Cardiac muscle cell (in vitro differentiated cells and primary cell): ENCODE measurements around the gene EPB41L2. TPM values are rescaled to one million over a fixed set of nuclear protein-coding genes. Genes with fewer than 3 reads are reported as not detected.

Experiments
- DNase-seq, 2 donors: peaks; one replicate each; pipeline versions ENCODE4 v3.0.0 to v3.0.0-alpha.2; 2010 to 2017; ENCODE audit warnings: low read depth in 1 of 2, low spot score in 1 of 2
- H3K27ac ChIP-seq: fragments of 200-600 bp; sonication (generic); 2 replicates; pipeline ENCODE4 v1.5.1; 2016
- H3K27me3 ChIP-seq: fragments of 200-600 bp; sonication (generic); 2 replicates; pipeline ENCODE4 v1.6.0; 2016; ENCODE audit warnings: control low read depth
- H3K36me3 ChIP-seq: fragments of 200-600 bp; sonication (generic); 2 replicates; pipeline ENCODE4 v1.5.1; 2016; ENCODE audit warnings: control low read depth
- H3K4me1 ChIP-seq: fragments of 200-600 bp; sonication (generic); 2 replicates; pipeline ENCODE4 v1.8.1; 2017; ENCODE audit warnings: low read depth, mild to moderate bottlenecking, mixed run types
- H3K4me3 ChIP-seq: fragments of 200-600 bp; sonication (generic); 2 replicates; pipeline ENCODE4 v1.5.1; 2016; ENCODE audit warnings: mild to moderate bottlenecking
- H3K9me3 ChIP-seq: fragments of 200-600 bp; sonication (generic); 2 replicates; pipeline ENCODE4 v1.5.1; 2017; ENCODE audit warnings: low read depth, mild to moderate bottlenecking, control low read depth
- polyA plus RNA-seq: library from polyadenylated mRNA; unstranded; fragments of >200 nt; fragmentation: Nextera tagmentation; extraction: Ambion mirVana; gene quantifications from 2 replicates; pipeline ENCODE4 v1.2.1, GENCODE V29; 2016
- total RNA-seq: library from RNA; depleted of rRNA; stranded (reverse); fragments of >200 nt; gene quantifications from 2 replicates; pipeline ENCODE4 v1.2.3, GENCODE V29; 2016
- TF ChIP-seq, protein P1 (sequence below): IDR thresholded peaks from 2 replicates; pipeline ENCODE4 v1.5.1; 2012; ENCODE audit warnings: low read depth, mild to moderate bottlenecking, low read length

EPB41L2 gene
- total and polyA plus RNA-seq, 2 experiments from 2014 or later: 11.0 to 24.0 TPM

DNA sequence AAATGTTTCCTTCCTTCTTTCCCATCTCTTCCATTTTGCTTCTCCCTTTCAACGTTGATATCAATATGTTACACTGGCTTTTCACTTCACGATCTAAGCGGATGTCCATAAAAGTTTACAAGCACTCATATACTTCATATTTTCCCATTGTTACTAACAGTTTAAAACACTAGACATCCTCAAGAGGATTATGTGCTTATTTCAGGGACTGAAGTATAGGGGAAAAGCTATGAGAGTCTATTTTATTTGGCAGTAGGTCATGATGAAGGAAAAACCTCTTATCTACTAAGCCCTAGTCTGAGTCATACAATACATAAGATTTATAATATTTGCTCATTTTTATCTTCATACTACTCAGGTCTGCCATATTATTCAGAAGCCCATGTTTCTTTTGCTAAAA is 20.6 kb upstream of the EPB41L2 start:
- Histone ChIP-seq H3K4me1 (no peaks in the 10 kb centered on the region), H3K36me3 (no peaks in the 10 kb centered on the region), H3K27me3 (no peaks in the 10 kb centered on the region), H3K4me3 (no peak overlapping the region), H3K9me3 (no peaks in the 10 kb centered on the region), H3K27ac (no peak overlapping the region)
- TF ChIP-seq, protein P1, sequence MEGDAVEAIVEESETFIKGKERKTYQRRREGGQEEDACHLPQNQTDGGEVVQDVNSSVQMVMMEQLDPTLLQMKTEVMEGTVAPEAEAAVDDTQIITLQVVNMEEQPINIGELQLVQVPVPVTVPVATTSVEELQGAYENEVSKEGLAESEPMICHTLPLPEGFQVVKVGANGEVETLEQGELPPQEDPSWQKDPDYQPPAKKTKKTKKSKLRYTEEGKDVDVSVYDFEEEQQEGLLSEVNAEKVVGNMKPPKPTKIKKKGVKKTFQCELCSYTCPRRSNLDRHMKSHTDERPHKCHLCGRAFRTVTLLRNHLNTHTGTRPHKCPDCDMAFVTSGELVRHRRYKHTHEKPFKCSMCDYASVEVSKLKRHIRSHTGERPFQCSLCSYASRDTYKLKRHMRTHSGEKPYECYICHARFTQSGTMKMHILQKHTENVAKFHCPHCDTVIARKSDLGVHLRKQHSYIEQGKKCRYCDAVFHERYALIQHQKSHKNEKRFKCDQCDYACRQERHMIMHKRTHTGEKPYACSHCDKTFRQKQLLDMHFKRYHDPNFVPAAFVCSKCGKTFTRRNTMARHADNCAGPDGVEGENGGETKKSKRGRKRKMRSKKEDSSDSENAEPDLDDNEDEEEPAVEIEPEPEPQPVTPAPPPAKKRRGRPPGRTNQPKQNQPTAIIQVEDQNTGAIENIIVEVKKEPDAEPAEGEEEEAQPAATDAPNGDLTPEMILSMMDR: no peak
- DNase-seq: peak in 1 of 2 donors; percentile 38

DNA sequence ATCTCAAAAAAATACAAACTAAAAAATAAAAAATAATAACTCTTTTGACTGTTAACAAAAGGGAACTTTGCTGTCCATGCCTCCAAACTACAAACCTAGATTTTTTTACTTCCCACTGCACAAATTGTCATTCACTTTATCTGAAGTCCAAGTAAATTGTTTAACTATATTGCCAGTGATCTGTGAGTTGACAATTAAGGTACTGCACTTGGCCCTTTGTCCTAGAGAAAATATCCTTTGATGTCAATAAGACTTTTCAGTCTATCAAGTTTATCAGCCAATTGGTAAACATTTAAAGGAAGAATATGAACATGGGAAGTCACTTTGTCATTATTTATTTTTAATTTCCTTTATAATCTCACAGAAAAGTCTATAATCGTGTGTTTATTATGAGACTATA is 19.3 kb upstream of the EPB41L2 start:
- Histone ChIP-seq H3K9me3 (no peaks in the 10 kb centered on the region), H3K27me3 (no peaks in the 10 kb centered on the region), H3K36me3 (no peaks in the 10 kb centered on the region), H3K4me3 (no peak overlapping the region), H3K27ac (no peak overlapping the region), H3K4me1 (no peaks in the 10 kb centered on the region)
- TF ChIP-seq, protein P1: no peak
- no peak for DNase-seq

DNA sequence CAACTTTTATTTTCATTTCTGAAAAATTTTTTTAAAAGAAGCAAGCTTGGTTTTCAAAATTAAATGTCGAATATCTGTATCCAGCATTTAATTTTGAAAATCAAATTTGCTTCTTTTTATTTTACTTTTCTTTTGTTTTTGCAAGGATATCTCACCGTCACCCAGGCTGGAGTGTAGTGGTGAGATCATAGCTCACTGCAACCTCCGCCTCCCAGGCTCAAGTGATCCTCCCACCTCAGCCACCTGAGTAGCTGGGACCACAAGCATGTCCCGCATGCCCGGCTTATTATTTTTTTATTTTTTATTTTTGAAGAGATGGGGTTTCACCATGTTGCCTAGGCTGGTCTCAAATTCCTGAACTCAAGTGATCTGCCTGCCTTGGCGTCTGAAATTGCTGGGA is 17.0 kb upstream of the EPB41L2 start:
- Histone ChIP-seq H3K4me1 (no peaks in the 10 kb centered on the region), H3K27me3 (no peaks in the 10 kb centered on the region), H3K27ac (no peak overlapping the region), H3K36me3 (no peaks in the 10 kb centered on the region), H3K4me3 (no peak overlapping the region), H3K9me3 (no peaks in the 10 kb centered on the region)
- no peak for DNase-seq
- TF ChIP-seq, protein P1: no peak

DNA sequence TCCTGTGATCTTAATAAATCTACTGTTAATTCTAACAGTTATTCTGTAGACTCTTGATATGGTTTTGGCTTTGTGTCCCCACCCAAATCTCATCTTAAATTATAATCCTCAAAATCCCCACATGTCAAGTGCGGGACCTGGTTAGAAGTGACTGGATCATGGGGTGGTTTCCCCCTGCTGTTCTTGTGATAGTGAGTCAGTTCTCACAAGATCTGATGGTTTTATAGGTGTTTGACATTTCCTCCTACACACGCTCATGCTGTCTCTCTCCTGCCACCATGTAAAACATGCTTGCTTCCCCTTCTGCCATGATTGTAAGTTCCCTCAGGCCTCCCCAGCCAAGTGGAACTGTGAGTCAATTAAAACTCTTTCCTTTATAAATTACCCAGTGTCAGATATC is 10.5 kb upstream of the EPB41L2 start:
- TF ChIP-seq, protein P1: no peak
- Histone ChIP-seq H3K27me3 (no peaks in the 10 kb centered on the region), H3K4me3 (no peak overlapping the region), H3K36me3 (no peaks in the 10 kb centered on the region), H3K27ac (no peak overlapping the region), H3K4me1 (no peaks in the 10 kb centered on the region), H3K9me3 (no peaks in the 10 kb centered on the region)
- DNase-seq: no peak

DNA sequence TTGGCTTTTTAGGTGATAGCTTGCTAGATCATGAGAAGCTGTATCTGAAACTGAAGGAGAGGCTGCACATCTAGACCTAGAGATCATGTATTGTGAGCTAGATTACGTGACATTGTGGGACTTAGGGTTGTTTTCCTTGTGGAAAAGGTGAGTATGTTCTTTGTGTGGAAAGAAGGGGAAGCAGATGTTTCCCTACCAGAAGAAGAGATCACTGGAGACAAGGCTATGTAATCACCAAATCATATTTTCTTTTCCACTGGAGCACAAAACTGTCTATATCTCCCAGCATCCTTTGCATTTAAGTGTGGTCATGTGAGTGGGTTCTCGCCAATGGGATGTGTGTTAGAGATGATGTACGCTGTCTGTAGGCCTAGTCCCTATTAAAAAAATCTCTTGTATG is 7.0 kb upstream of the EPB41L2 start:
- DNase-seq: no peak
- Histone ChIP-seq H3K4me1 (no peaks in the 10 kb centered on the region), H3K4me3 (no peak overlapping the region), H3K27ac (no peak overlapping the region), H3K27me3 (no peaks in the 10 kb centered on the region), H3K9me3 (no peaks in the 10 kb centered on the region), H3K36me3 (no peaks in the 10 kb centered on the region)
- TF ChIP-seq, protein P1: no peak

DNA sequence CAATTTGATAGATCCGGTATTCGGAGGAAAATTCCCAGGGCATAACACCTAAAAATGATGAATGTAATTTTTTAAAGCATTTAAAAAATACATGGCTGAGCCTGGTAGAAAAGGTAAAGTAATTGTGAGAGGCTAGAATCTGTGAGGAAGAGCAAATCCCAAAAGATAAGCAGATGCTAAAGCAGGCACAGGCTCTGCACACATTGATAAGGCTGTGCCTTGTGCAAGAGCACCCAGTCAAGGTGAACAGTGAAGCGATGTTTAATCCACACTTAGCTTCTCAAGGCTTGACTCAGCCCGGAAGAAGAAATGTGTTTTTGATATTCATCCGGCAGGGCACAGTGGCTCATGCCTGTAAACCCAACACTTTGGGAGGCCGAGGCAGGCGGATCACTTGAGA is 5.1 kb upstream of the EPB41L2 start:
- Histone ChIP-seq H3K4me1 (no peaks in the 10 kb centered on the region), H3K27ac (no peak overlapping the region), H3K9me3 (no peaks in the 10 kb centered on the region), H3K4me3 (no peak overlapping the region), H3K36me3 (no peaks in the 10 kb centered on the region), H3K27me3 (no peaks in the 10 kb centered on the region)
- TF ChIP-seq, protein P1: no peak
- DNase-seq: no peak
